GM12878 (cell line): ENCODE results near the gene ORMDL1. TPM values are rescaled to one million over a fixed set of nuclear protein-coding genes. Genes with fewer than 3 reads are reported as not detected.

Source experiments
- ATAC-seq: fragments of 200-7000 bp; cut with Tn5 transposase; 3 replicates; pipeline ENCODE4 v1.9.1; 2020; ENCODE audit warnings: mild to moderate bottlenecking, moderate library complexity
- BruUV-seq: library from RNA; stranded (reverse); fragments of 400-500 nt; replicated peaks from 2 replicates; lab custom pipeline; 2021; lab: Mats Ljungman, UMichigan
- CTCF ChIA-PET: fragments of 300-600 bp; sonication (Branson Sonifier 250); formaldehyde crosslinking; extraction: SDS; loops from one replicate; lab custom pipeline; 2021; ENCODE audit warnings: inconsistent platforms; lab: Yijun Ruan, JAX
- POLR2A ChIA-PET: fragments of 350-600 bp; formaldehyde crosslinking; extraction: SDS; loops from one replicate; lab custom pipeline; 2021; ENCODE audit warnings: inconsistent platforms; lab: Charles Lee
- RAD21 ChIA-PET: fragments of 300-600 bp; sonication (Branson Sonifier 250); formaldehyde crosslinking; loops from one replicate; lab custom pipeline; 2023; ENCODE audit warnings: antibody characterized with exemption; ENCODE audit not compliant: unreplicated experiment; lab: Charles Lee
- SMC1A ChIA-PET: fragments of 300-600 bp; sonication (Branson Sonifier 250); formaldehyde crosslinking; loops from one replicate; lab custom pipeline; 2023; ENCODE audit not compliant: unreplicated experiment, uncharacterized antibody; lab: Charles Lee
- DNase-seq: peaks from one replicate; pipeline ENCODE4 v3.0.0-alpha.2; 2011; ENCODE audit warnings: low read depth, low spot score
- FAIRE-seq: peaks from 3 replicates; lab custom pipeline; 2011; peaks lifted over from hg19 to GRCh38; lab: Jason Lieb, UNC
- H2AFZ ChIP-seq: 2 replicates; pipeline ENCODE4 v1.6.0; 2011; ENCODE audit warnings: low read depth, low read length, control low read depth; ENCODE audit not compliant: control insufficient read depth
- H3K27ac ChIP-seq: 2 replicates; pipeline ENCODE4 v1.5.1; 2011; ENCODE audit warnings: control low read depth; ENCODE audit not compliant: control insufficient read depth, insufficient read depth
- H3K27me3 ChIP-seq, 2 experiments: replicated peaks in 1 of 2; 2 replicates each; pipeline versions ENCODE4 v1.6.0 to v1.6.1; 2011; ENCODE audit warnings: low read length in 1 of 2; ENCODE audit not compliant: control insufficient read depth in 2 of 2, insufficient read depth in 2 of 2
- H3K36me3 ChIP-seq, 2 experiments: 2 replicates each; pipeline ENCODE4 v1.5.1; 2011; ENCODE audit warnings: low read length in 1 of 2; ENCODE audit not compliant: control insufficient read depth in 2 of 2, insufficient read depth in 2 of 2
- H3K4me1 ChIP-seq: 2 replicates; pipeline ENCODE4 v1.6.1; 2011; ENCODE audit warnings: mild to moderate bottlenecking, low read length, moderate library complexity, mixed read lengths; ENCODE audit not compliant: control insufficient read depth, insufficient read depth
- H3K4me2 ChIP-seq: 2 replicates; pipeline ENCODE4 v1.6.0; 2011; ENCODE audit warnings: control low read depth; ENCODE audit not compliant: control insufficient read depth, insufficient read depth
- H3K4me3 ChIP-seq: fragments of 200-600 bp; sonication (generic); 2 replicates; pipeline ENCODE4 v1.5.1; 2016
- H3K79me2 ChIP-seq: 2 replicates; pipeline ENCODE4 v1.6.0; 2011; ENCODE audit warnings: low read length; ENCODE audit not compliant: control insufficient read depth, insufficient read depth
- H3K9ac ChIP-seq: 2 replicates; pipeline ENCODE4 v1.8.0; 2011; ENCODE audit warnings: low read length, control low read depth, mixed read lengths; ENCODE audit not compliant: control insufficient read depth, insufficient read depth
- H3K9me3 ChIP-seq: replicated peaks from 3 replicates; pipeline ENCODE4 v1.5.1; 2011; ENCODE audit warnings: mild to moderate bottlenecking, low read length; ENCODE audit not compliant: control insufficient read depth, insufficient read depth
- H4K20me1 ChIP-seq: 2 replicates; pipeline ENCODE4 v1.6.0; 2011; ENCODE audit not compliant: control insufficient read depth, insufficient read depth
- ATF7 ChIP-seq: fragments of 450-650 bp; IDR thresholded peaks from 2 replicates; pipeline ENCODE4 v1.6.1; 2016; ENCODE audit warnings: low read depth, mild to moderate bottlenecking
- CBFB ChIP-seq: IDR thresholded peaks from 2 replicates; pipeline ENCODE4 v1.6.1; 2016; ENCODE audit warnings: antibody characterized with exemption, low read depth
- CHD1 ChIP-seq: IDR thresholded peaks from 2 replicates; pipeline ENCODE4 v1.6.1; 2012; ENCODE audit warnings: low read depth, low read length, improper control_type of control experiment
- CREM ChIP-seq: IDR thresholded peaks from 2 replicates; pipeline ENCODE4 v1.6.1; 2014; ENCODE audit warnings: antibody characterized with exemption, low read depth
- HCFC1 ChIP-seq: fragments of 150-350 bp; IDR thresholded peaks from 2 replicates; pipeline ENCODE4 v1.6.1; 2014; ENCODE audit warnings: low read length
- HDGF ChIP-seq: fragments of 450-650 bp; IDR thresholded peaks from 2 replicates; pipeline ENCODE4 v1.6.1; 2016; ENCODE audit warnings: antibody characterized with exemption
- IRF3 ChIP-seq: fragments of 450-650 bp; IDR thresholded peaks from 2 replicates; pipeline ENCODE4 v1.6.1; 2014; ENCODE audit warnings: mild to moderate bottlenecking
- JUNB ChIP-seq: IDR thresholded peaks from 2 replicates; pipeline ENCODE4 v1.6.1; 2016; ENCODE audit warnings: antibody characterized with exemption, mild to moderate bottlenecking
- MYC ChIP-seq: IDR thresholded peaks from 2 replicates; pipeline ENCODE4 v1.6.1; 2011; ENCODE audit warnings: mild to moderate bottlenecking, low read length, moderate library complexity, inconsistent platforms; ENCODE audit not compliant: insufficient read depth, insufficient replicate concordance, insufficient read length, severe bottlenecking
- NRF1 ChIP-seq: conservative IDR thresholded peaks from 2 replicates; pipeline ENCODE4 v1.6.1; 2011; ENCODE audit warnings: mild to moderate bottlenecking, low read depth, low read length, improper control_type of control experiment
- PAX5 ChIP-seq: IDR thresholded peaks from 2 replicates; pipeline ENCODE4 v1.6.1; 2011; ENCODE audit warnings: low read depth, low read length, borderline replicate concordance
- POLR2A ChIP-seq: IDR thresholded peaks from 2 replicates; pipeline ENCODE4 v1.6.1; 2011; ENCODE audit warnings: low read depth, mild to moderate bottlenecking, low read length
- POU2F2 ChIP-seq: IDR thresholded peaks from 3 replicates; pipeline ENCODE4 v1.6.1; 2011; ENCODE audit warnings: low read depth, mild to moderate bottlenecking, low read length, borderline replicate concordance
- RAD21 ChIP-seq: IDR thresholded peaks from 2 replicates; pipeline ENCODE4 v1.6.1; 2011; ENCODE audit warnings: mild to moderate bottlenecking, low read depth, low read length, moderate library complexity; ENCODE audit not compliant: insufficient read depth
- SMAD1 ChIP-seq: fragments of 450-650 bp; IDR thresholded peaks from 2 replicates; pipeline ENCODE4 v1.6.1; 2018; ENCODE audit warnings: mild to moderate bottlenecking, low read depth; ENCODE audit not compliant: partially characterized antibody
- SMAD5 ChIP-seq: IDR thresholded peaks from 2 replicates; pipeline ENCODE4 v1.6.1; 2016; ENCODE audit warnings: antibody characterized with exemption, low read depth
- WGBS: methylation state at CpG from one replicate; pipeline ENCODE4 v1.1.6; 2016; ENCODE audit warnings: low lambda C conversion rate; ENCODE audit not compliant: insufficient replicate concordance, insufficient coverage; ENCODE audit errors: missing lambda C conversion rate; 5-methylcytosine and 5-hydroxymethylcytosine counted together
- in situ Hi-C: fragments of 300-500 bp; cut with MboI; formaldehyde crosslinking; loops from 9 replicates; pipeline ENCODE4 v1.14.3; 2018; ENCODE audit warnings: mixed read lengths
- intact Hi-C: fragments of 100-400 bp; cut with micrococcal nuclease; formaldehyde crosslinking; loops from one replicate; pipeline ENCODE4 v1.14.2; 2022; ENCODE audit not compliant: unreplicated experiment
- polyA plus RNA-seq, 11 experiments: library from polyadenylated mRNA; depleted of rRNA in 4 of 11; unstranded in 6 of 11; stranded (reverse) in 5 of 11; fragments of >200 nt; fragmentation: Nextera tagmentation in 4 of 11; fragmentation: Illumina TruSeq in 1 of 11; extraction: Ambion mirVana in 4 of 11; extraction: Trizol in 1 of 11; gene quantifications; 1 replicate in 1 of 11; 2 replicates in 10 of 11; pipeline versions ENCODE4 v1.2.1 to v1.2.3, GENCODE V29; 2011 to 2016; ENCODE audit warnings: inconsistent platforms in 2 of 11, missing spikeins in 2 of 11, low read depth in 1 of 11
- total RNA-seq, 4 experiments: library from RNA; depleted of rRNA in 3 of 4; stranded (reverse); fragments of >200 nt in 3 of 4; fragmentation: Illumina TruSeq in 1 of 4; extraction: Trizol in 1 of 4; gene quantifications; 2 replicates each; pipeline versions ENCODE4 v1.2.1 to v1.2.3, GENCODE V29; 2013 to 2021

ORMDL1 gene
- total and polyA plus RNA-seq, 10 of the 15 experiments (the other 5 are each of a cell fraction or from before 2014, with no cell fraction given) = 62.6 to 161 (median 95.7) TPM

- SMC1A ChIA-PET = interaction anchor here (0.6 kb wide), 1 partner anchor 1703 kb away, joined by 3 read pairs; no protein-coding TSS in a partner anchor
- Histone ChIP-seq H3K4me3 (no peak overlapping the region), H3K4me1 (no peaks in the 10 kb centered on the region), H3K9ac (no peak overlapping the region), H3K27me3 (no peaks in the 10 kb centered on the region), H3K36me3 (peaks cover 0 to 15% of the 10 kb centered on the region in 2 experiments), H3K79me2 (no peaks in the 10 kb centered on the region), H3K9me3 (no peaks in the 10 kb centered on the region; the same call in 1 of the 3 replicates), H4K20me1 (no peaks in the 10 kb centered on the region), H2AFZ (no peak overlapping the region; the same call in 1 of the 2 replicates)
- intact Hi-C loops (no loop called here), in situ Hi-C loops (no loop called here)
- CTCF ChIA-PET = interaction anchor here (1.2 kb wide), 1 partner anchor 20 kb away, joined by 3 read pairs; no protein-coding TSS in a partner anchor
- RAD21 ChIA-PET = no interaction called here
- WGBS = 34% methylated on average over 3 of the region's 3 CpGs
- BruUV-seq = no TSS peak
- ATAC-seq (no peak), DNase-seq (no peak), FAIRE-seq (peak; percentile 44)
- POLR2A ChIA-PET = interaction anchor here (1.1 kb wide), 1 partner anchor 212 kb away, joined by 3 read pairs; no protein-coding TSS in a partner anchor
- TF ChIP-seq CHD1 = no peak
- no peak for TF ChIP-seq POU2F2
- no peak for TF ChIP-seq ATF7
- no peak for TF ChIP-seq HCFC1
- TF ChIP-seq, all 136 proteins: peak for 0
- no peak overlapping the region for H3K4me2 ChIP-seq
- H3K27ac ChIP-seq = no peak overlapping the region
These were observed 34.3 kb upstream of the ORMDL1 start for GRCh38 chr2:189818249-189819038.

- no peaks in the 10 kb centered on the region for H3K4me1 ChIP-seq
- SMC1A ChIA-PET = no interaction called here
- WGBS = 100% methylated on average over 3 of the region's 3 CpGs
- no peak overlapping the region for H3K27ac ChIP-seq
- H3K79me2 ChIP-seq = peaks cover 1% of the 10 kb centered on the region; the same call in 1 of the 2 replicates
- intact Hi-C loops (no loop called here), in situ Hi-C loops (no loop called here)
- H3K36me3 ChIP-seq = peaks cover 3 to 18% of the 10 kb centered on the region in 2 experiments; a peak in 1 of 4 replicates
- TF ChIP-seq POLR2A (no peak), SMAD5 (no peak), PAX5 (no peak), NRF1 (no peak), MYC (no peak), CREM (no peak), HDGF (no peak), CBFB (no peak), SMAD1 (no peak), RAD21 (no peak), JUNB (no peak), IRF3 (no peak)
- no peaks in the 10 kb centered on the region for H3K27me3 ChIP-seq
- H4K20me1 ChIP-seq = no peaks in the 10 kb centered on the region
- no peak for FAIRE-seq
- no peaks in the 10 kb centered on the region; the same call in 2 of the 3 replicates for H3K9me3 ChIP-seq
- CTCF ChIA-PET = no interaction called here
- no peak for ATAC-seq
- H3K4me3 ChIP-seq = no peak overlapping the region
- H3K4me2 ChIP-seq = no peak overlapping the region
- no peak overlapping the region for H2AFZ ChIP-seq
- POLR2A ChIA-PET = no interaction called here
- RAD21 ChIA-PET = no interaction called here
- H3K9ac ChIP-seq = no peak overlapping the region
- no peak for DNase-seq
- BruUV-seq = no TSS peak
These were observed 19.3 kb upstream of the ORMDL1 start for GRCh38 chr2:189803431-189803830.
